Panc1 (cell line): ENCODE measurements around the gene PLXNA2. TPM values are rescaled to one million over a fixed set of nuclear protein-coding genes. Genes with fewer than 3 reads are reported as not detected.

Experiments
- ATAC-seq: fragments of 200-7000 bp; cut with Tn5 transposase; 2 replicates; pipeline ENCODE4 v1.9.1; 2020; ENCODE audit warnings: mild to moderate bottlenecking, moderate library complexity
- BruUV-seq: library from RNA; stranded (reverse); fragments of 400-500 nt; replicated peaks from 2 replicates; lab custom pipeline; 2021; lab: Mats Ljungman, UMichigan
- CTCF ChIA-PET: fragments of 300-600 bp; sonication (Branson Sonifier 250); formaldehyde crosslinking; loops from one replicate; lab custom pipeline; 2022; ENCODE audit warnings: antibody characterized with exemption; lab: Charles Lee
- POLR2A ChIA-PET: fragments of 300-600 bp; sonication (Branson Sonifier 250); formaldehyde crosslinking; loops from one replicate; lab custom pipeline; 2022; ENCODE audit warnings: antibody characterized with exemption; lab: Charles Lee
- DNase-seq: peaks from one replicate; pipeline ENCODE4 v3.0.0-alpha.2; 2010; ENCODE audit warnings: low read depth, low spot score
- H3K27ac ChIP-seq: 2 replicates; pipeline ENCODE4 v1.5.1; 2011; ENCODE audit warnings: mild to moderate bottlenecking, low read length, inconsistent platforms
- H3K27me3 ChIP-seq: fragments of 200-500 bp; sonication (Bioruptor generic); 2 replicates; pipeline ENCODE4 v1.6.0; 2014; ENCODE audit warnings: low read length, inconsistent platforms; ENCODE audit not compliant: control insufficient read depth, insufficient read depth
- H3K36me3 ChIP-seq: fragments of 200-500 bp; sonication (Bioruptor generic); 2 replicates; pipeline ENCODE4 v1.5.1; 2014; ENCODE audit warnings: inconsistent platforms, mild to moderate bottlenecking, low read length, moderate library complexity; ENCODE audit not compliant: control insufficient read depth, insufficient read depth
- H3K4me1 ChIP-seq: 2 replicates; pipeline ENCODE4 v1.5.1; 2011; ENCODE audit warnings: inconsistent platforms, mild to moderate bottlenecking, low read length, moderate library complexity; ENCODE audit not compliant: control insufficient read depth, insufficient read depth
- H3K4me3 ChIP-seq, 2 experiments: 2 replicates each; pipeline ENCODE4 v1.5.1; 2011 to 2012; ENCODE audit warnings: low read depth in 2 of 2, low read length in 2 of 2, mild to moderate bottlenecking in 2 of 2, inconsistent platforms in 1 of 2, moderate library complexity in 1 of 2
- H3K9me3 ChIP-seq: fragments of 200-500 bp; sonication (Bioruptor generic); 2 replicates; pipeline ENCODE4 v1.5.1; 2014; ENCODE audit warnings: low read depth, mild to moderate bottlenecking, inconsistent platforms, low read length, moderate library complexity; ENCODE audit not compliant: control insufficient read depth, insufficient read depth
- POLR2AphosphoS5 ChIP-seq: IDR thresholded peaks from 2 replicates; pipeline ENCODE4 v1.6.1; 2012; ENCODE audit warnings: mild to moderate bottlenecking, low read depth, low read length, moderate library complexity
- REST ChIP-seq, 2 experiments: IDR thresholded peaks; 2 replicates each; pipeline ENCODE4 v1.6.1; 2011 to 2012; ENCODE audit warnings: low read depth in 2 of 2, control low read depth in 1 of 2, low read length in 1 of 2, mild to moderate bottlenecking in 1 of 2, moderate library complexity in 1 of 2; ENCODE audit not compliant: insufficient read depth in 1 of 2
- SIN3A ChIP-seq: IDR thresholded peaks from 2 replicates; pipeline ENCODE4 v1.6.1; 2012; ENCODE audit warnings: low read depth, mild to moderate bottlenecking, low read length, moderate library complexity, borderline replicate concordance; ENCODE audit not compliant: insufficient read depth
- TCF7L2 ChIP-seq: IDR thresholded peaks from 2 replicates; pipeline ENCODE4 v1.6.1; 2011; ENCODE audit warnings: mild to moderate bottlenecking, low read depth, low read length, inconsistent platforms
- in situ Hi-C: cut with HindIII; loops from 2 replicates; pipeline ENCODE4 v1.10.0; 2016; ENCODE audit warnings: low sequenced_read_pairs, low pct_unique_long_range_greater_than_20kb
- intact Hi-C: fragments of 100-400 bp; cut with micrococcal nuclease; formaldehyde crosslinking; loops from one replicate; pipeline ENCODE4 v1.10.0; 2022; ENCODE audit not compliant: unreplicated experiment
- total RNA-seq: library from RNA; stranded (reverse); gene quantifications from one replicate; pipeline ENCODE4 v1.2.1, GENCODE V29; 2021; ENCODE audit not compliant: unreplicated experiment
- TF ChIP-seq, protein P1 (sequence below): fragments of 450-650 bp; IDR thresholded peaks from 2 replicates; pipeline ENCODE4 v1.5.1; 2017; ENCODE audit warnings: mild to moderate bottlenecking

Gene PLXNA2
- total RNA-seq, 1 experiment from 2014 or later, result 0.98 TPM

DNA sequence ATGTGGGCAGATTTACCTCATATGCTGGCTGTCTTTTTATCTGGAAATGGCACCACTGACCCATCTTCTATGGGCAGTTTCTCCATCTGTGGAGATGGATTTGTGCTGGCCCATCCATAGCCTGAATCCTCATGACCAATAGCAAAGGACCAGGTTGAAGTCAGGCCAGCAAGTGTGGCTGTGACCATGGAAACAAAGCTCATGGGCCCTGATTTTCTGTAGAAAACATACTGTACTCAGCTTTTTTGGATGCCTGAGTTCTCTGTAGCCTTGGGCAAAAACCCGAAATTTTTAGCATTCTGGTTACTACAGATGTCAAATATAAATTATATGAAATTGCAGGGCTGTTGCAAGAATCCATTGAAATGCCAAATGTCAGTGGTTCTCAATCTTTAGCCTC lies 155.0 kb downstream of the PLXNA2 start:
- ATAC-seq (no peak), DNase-seq (no peak)
- Histone ChIP-seq H3K27ac (no peak overlapping the region), H3K9me3 (no peaks in the 10 kb centered on the region), H3K36me3 (no peaks in the 10 kb centered on the region), H3K4me1 (no peaks in the 10 kb centered on the region), H3K27me3 (no peaks in the 10 kb centered on the region), H3K4me3 (no peak overlapping the region)
- ChIA-PET CTCF (no interaction called here), POLR2A (no interaction called here)
- in situ Hi-C loops, result no loop called here
- TF ChIP-seq TCF7L2 (no peak), POLR2AphosphoS5 (no peak), SIN3A (no peak)
- intact Hi-C loops, result no loop called here
- no TSS peak for BruUV-seq

DNA sequence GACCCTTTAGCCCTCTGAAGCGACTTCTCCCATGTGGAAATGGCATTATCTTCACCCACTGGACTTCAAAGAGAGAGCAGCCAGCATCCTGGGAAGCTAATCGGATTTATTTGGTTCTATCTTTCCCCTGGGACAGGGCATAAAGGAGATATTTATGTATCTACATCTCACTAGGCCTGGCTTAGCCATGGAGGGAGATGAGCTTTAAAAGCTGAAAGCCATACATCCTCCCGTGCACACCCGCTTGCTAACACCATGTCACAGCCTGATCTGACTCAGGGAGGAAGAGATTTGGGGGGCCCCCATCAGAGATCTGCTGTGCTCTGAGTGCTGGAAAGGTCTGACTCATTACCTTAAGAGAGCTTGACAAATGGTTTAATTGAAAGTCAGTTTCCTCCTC lies 155.9 kb downstream of the PLXNA2 start:
- H3K4me3 ChIP-seq, result no peak overlapping the region
- no TSS peak for BruUV-seq
- H3K36me3 ChIP-seq, result no peaks in the 10 kb centered on the region
- no peak for TF ChIP-seq TCF7L2
- no peak for TF ChIP-seq REST (IDR thresholded peaks at IDR 0.05; ENCODE audit: insufficient read depth in 1 of 2, low read depth in 2 of 2, low read length in 1 of 2)
- TF ChIP-seq SIN3A, result no peak
- TF ChIP-seq POLR2AphosphoS5, result no peak
- TF ChIP-seq, protein P1, sequence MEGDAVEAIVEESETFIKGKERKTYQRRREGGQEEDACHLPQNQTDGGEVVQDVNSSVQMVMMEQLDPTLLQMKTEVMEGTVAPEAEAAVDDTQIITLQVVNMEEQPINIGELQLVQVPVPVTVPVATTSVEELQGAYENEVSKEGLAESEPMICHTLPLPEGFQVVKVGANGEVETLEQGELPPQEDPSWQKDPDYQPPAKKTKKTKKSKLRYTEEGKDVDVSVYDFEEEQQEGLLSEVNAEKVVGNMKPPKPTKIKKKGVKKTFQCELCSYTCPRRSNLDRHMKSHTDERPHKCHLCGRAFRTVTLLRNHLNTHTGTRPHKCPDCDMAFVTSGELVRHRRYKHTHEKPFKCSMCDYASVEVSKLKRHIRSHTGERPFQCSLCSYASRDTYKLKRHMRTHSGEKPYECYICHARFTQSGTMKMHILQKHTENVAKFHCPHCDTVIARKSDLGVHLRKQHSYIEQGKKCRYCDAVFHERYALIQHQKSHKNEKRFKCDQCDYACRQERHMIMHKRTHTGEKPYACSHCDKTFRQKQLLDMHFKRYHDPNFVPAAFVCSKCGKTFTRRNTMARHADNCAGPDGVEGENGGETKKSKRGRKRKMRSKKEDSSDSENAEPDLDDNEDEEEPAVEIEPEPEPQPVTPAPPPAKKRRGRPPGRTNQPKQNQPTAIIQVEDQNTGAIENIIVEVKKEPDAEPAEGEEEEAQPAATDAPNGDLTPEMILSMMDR, result no peak
- no peaks in the 10 kb centered on the region for H3K4me1 ChIP-seq
- no peak for DNase-seq
- H3K27me3 ChIP-seq, result no peaks in the 10 kb centered on the region
- in situ Hi-C loops, result no loop called here
- no peak for ATAC-seq
- intact Hi-C loops, result no loop called here
- H3K27ac ChIP-seq, result no peak overlapping the region
- ChIA-PET CTCF (no interaction called here), POLR2A (no interaction called here)
- no peaks in the 10 kb centered on the region for H3K9me3 ChIP-seq
